Testis (tissue), 3 donors: ENCODE results near the gene NFIB. TPM values are rescaled to one million over a fixed set of nuclear protein-coding genes. Genes with fewer than 3 reads are reported as not detected.

Experiments used
- DNase-seq: peaks from one replicate; pipeline ENCODE4 v3.0.0-alpha.2; 2019
- H3K27ac ChIP-seq, 2 donors: fragments of 200-600 bp; sonication (generic); one replicate each; pipeline ENCODE4 v1.5.1; 2019
- H3K27me3 ChIP-seq: fragments of 200-600 bp; sonication (generic); one replicate; pipeline ENCODE4 v1.5.1; 2019
- H3K36me3 ChIP-seq: fragments of 200-600 bp; sonication (generic); one replicate; pipeline ENCODE4 v1.5.1; 2017; ENCODE audit warnings: low read depth; ENCODE audit errors: missing control alignments
- H3K4me1 ChIP-seq: fragments of 200-600 bp; sonication (generic); one replicate; pipeline ENCODE4 v1.5.1; 2019
- H3K4me3 ChIP-seq, 2 donors: fragments of 200-600 bp; sonication (generic); one replicate each; pipeline ENCODE4 v1.5.1; 2017 to 2019
- H3K9me3 ChIP-seq: fragments of 200-600 bp; sonication (generic); one replicate; pipeline ENCODE4 v1.5.1; 2017
- CTCF ChIP-seq, 3 experiments: fragments of 450-650 bp in 2 of 3; fragments of 200-600 bp in 1 of 3; sonication (generic) in 1 of 3; IDR thresholded peaks; one replicate each; pipeline ENCODE4 v1.5.1; 2016 to 2019; ENCODE audit warnings: antibody characterized with exemption in 3 of 3, mild to moderate bottlenecking in 2 of 3, moderate library complexity in 1 of 3
- POLR2A ChIP-seq: fragments of 450-650 bp; IDR thresholded peaks from one replicate; pipeline ENCODE4 v1.6.1; 2017; ENCODE audit warnings: antibody characterized with exemption, mild to moderate bottlenecking, moderate library complexity
- whole genome bisulfite sequencing, 2 donors: methylation state at CpG; one replicate each; pipeline ENCODE4 v1.1.5; 2018; 5-methylcytosine and 5-hydroxymethylcytosine counted together
- intact Hi-C: fragments of 100-400 bp; cut with DNase I; formaldehyde crosslinking; loops from one replicate; pipeline ENCODE4 v1.15.1; 2023; ENCODE audit warnings: low total_unique reads
- polyA plus RNA-seq: library from polyadenylated mRNA; stranded (reverse); fragments of 350-450 nt; fragmentation: Illumina TruSeq; extraction: RNeasy Lipid Tissue Mini Kit (QIAGEN cat#74804); gene quantifications from one replicate; pipeline ENCODE4 v1.2.3, GENCODE V29; 2014; ENCODE audit warnings: low read depth, low replicate concordance; ENCODE audit not compliant: insufficient read depth
- total RNA-seq, 2 donors: library from RNA; depleted of rRNA; stranded (reverse); fragments of >200 nt; gene quantifications; one replicate each; pipeline ENCODE4 v1.2.3, GENCODE V29; 2016

NFIB gene
- total and polyA plus RNA-seq, 3 donors from 2014 or later = 8.4 to 34.7 (median 23.1) TPM

DNA sequence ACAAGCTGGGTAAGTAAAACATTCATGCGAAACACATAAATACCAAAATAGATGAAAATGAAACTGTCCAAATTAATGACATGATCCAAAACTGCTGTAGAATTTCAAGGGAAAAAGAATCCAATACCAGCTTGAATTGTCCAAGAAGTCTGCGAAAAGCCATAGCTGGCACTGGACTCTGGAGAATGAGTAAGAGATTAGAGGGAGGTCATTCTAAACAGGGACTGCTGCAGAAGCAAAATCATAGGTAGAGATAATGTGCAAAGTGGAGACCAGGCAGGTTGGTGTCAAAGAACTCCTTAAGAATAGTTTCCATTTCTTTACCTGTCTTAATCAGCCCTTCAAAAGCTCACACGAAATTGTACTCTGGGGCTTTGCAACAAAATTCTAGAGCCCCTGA lies 162.5 kb downstream of the NFIB start:
- no peaks in the 10 kb centered on the region for H3K4me1 ChIP-seq
- TF ChIP-seq CTCF (IDR thresholded peaks at IDR 0.05) (no peak), POLR2A (no peak)
- 76 to 88% methylated on average over 3 of the region's 3 CpGs for WGBS, 2 donors
- no peaks in the 10 kb centered on the region for H3K36me3 ChIP-seq
- no peak for DNase-seq
- no peak overlapping the region for H3K4me3 ChIP-seq
- intact Hi-C loops = no loop called here
- H3K27ac ChIP-seq = no peak overlapping the region
- H3K27me3 ChIP-seq = no peaks in the 10 kb centered on the region
- no peaks in the 10 kb centered on the region for H3K9me3 ChIP-seq

- WGBS, 2 donors = 92% methylated on average over 3 of the region's 3 CpGs
- intact Hi-C loops = no loop called here
- no peaks in the 10 kb centered on the region for H3K9me3 ChIP-seq
- H3K27me3 ChIP-seq = no peaks in the 10 kb centered on the region
- no peak overlapping the region for H3K27ac ChIP-seq
- H3K4me3 ChIP-seq = no peak overlapping the region
- no peak for DNase-seq
- no peaks in the 10 kb centered on the region for H3K36me3 ChIP-seq
- no peaks in the 10 kb centered on the region for H3K4me1 ChIP-seq
- TF ChIP-seq CTCF (IDR thresholded peaks at IDR 0.05) (no peak), POLR2A (no peak)
Observed at GRCh38 chr9:14148501-14149103, 165.3 kb downstream of the NFIB start.

- H3K27me3 ChIP-seq = no peaks in the 10 kb centered on the region
- WGBS, 2 donors = 91 to 100% methylated on average over 1 of the region's 1 CpG
- TF ChIP-seq POLR2A (no peak), CTCF (IDR thresholded peaks at IDR 0.05) (no peak)
- no peaks in the 10 kb centered on the region for H3K4me1 ChIP-seq
- no peaks in the 10 kb centered on the region for H3K9me3 ChIP-seq
- intact Hi-C loops = no loop called here
- no peak overlapping the region for H3K4me3 ChIP-seq
- no peaks in the 10 kb centered on the region for H3K36me3 ChIP-seq
- no peak overlapping the region for H3K27ac ChIP-seq
- no peak for DNase-seq
Observed at GRCh38 chr9:14147738-14148137, 166.2 kb downstream of the NFIB start.

DNA sequence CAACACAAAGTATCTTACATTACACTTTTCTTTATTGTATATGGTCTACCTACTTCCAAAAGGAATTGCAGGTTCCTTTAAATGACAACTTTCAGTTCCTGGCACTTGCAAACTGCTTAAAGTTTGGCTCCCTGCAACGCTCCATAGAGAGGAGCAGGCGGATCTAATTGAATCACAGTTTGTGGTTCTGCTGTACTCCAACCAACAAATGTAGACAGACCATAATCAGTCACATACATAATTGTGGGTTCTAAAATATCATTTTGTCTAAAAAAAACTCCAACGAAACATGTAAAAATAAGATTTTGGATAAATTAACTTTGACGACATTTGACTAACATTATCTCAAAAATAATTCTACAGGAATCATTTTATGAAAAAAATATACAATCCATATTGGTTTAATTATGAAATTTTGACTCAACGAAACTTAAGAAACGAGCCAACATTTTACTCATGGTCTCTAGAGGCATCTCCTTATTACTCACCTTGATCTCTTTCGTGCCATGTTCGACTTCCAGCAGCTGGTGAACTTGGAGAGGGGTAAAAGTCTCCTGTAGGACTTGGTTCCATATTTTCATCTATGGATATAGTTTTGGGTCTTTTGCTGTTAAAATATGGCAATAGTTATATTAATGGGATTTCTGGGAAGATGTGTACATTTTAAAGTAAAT lies 167.6 kb downstream of the NFIB start:
- Histone ChIP-seq H3K9me3 (no peaks in the 10 kb centered on the region), H3K4me1 (no peaks in the 10 kb centered on the region)
- intact Hi-C loops = no loop called here

More for the DNA sequence above, 167.6 kb downstream of the NFIB start:
- no peak for DNase-seq
- Histone ChIP-seq H3K36me3 (no peaks in the 10 kb centered on the region), H3K27me3 (no peaks in the 10 kb centered on the region), H3K27ac (no peak overlapping the region), H3K4me3 (no peak overlapping the region)
- 93 to 95% methylated on average over 8 of the region's 8 CpGs for WGBS, 2 donors
- TF ChIP-seq CTCF (IDR thresholded peaks at IDR 0.05) = no peak
- TF ChIP-seq POLR2A = no peak
